ENCODE data around the gene HPCAL4.

GRCh38 chr1:39659110-39659509 is 32.1 kb downstream of the HPCAL4 start:
- no peak for TF ChIP-seq EP300 (IDR thresholded peaks at IDR 0.05; ENCODE audit: low read depth)
- no peak for TF ChIP-seq CTCF (IDR thresholded peaks at IDR 0.05)
- no peak for TF ChIP-seq POLR2AphosphoS5 (IDR thresholded peaks at IDR 0.05)
- no peak for TF ChIP-seq POLR2A (IDR thresholded peaks at IDR 0.05)
